HL-60 (cell line): ENCODE data around the gene GAB1.

Experiments
- DNase-seq, 2 experiments: peaks; one replicate each; pipeline ENCODE4 v3.0.0-alpha.2; 2010 to 2020; ENCODE audit warnings: low read depth in 1 of 2, low spot score in 1 of 2
- H3K27ac ChIP-seq: fragments of 250-450 bp; sonication (Bioruptor Pico); replicated peaks from 2 replicates; pipeline ENCODE4 v1.5.1; 2020; ENCODE audit warnings: mild to moderate bottlenecking, moderate library complexity
- H3K27me3 ChIP-seq: fragments of 250-450 bp; sonication (Bioruptor Pico); 2 replicates; pipeline ENCODE4 v1.5.1; 2021; ENCODE audit warnings: mild to moderate bottlenecking, moderate library complexity; ENCODE audit not compliant: insufficient read depth, poor library complexity, severe bottlenecking
- H3K4me3 ChIP-seq: replicated peaks from 2 replicates; pipeline ENCODE4 v1.5.1; 2011; ENCODE audit warnings: mild to moderate bottlenecking, control low read depth, low read length; ENCODE audit not compliant: insufficient read depth
- CTCF ChIP-seq: IDR thresholded peaks from one replicate; pipeline ENCODE4 v1.5.1; 2011; ENCODE audit warnings: low read length, control low read depth, inconsistent platforms; ENCODE audit not compliant: insufficient read depth
- GABPA ChIP-seq: IDR thresholded peaks from 2 replicates; pipeline ENCODE4 v1.6.1; 2012; ENCODE audit warnings: low read depth
- POLR2AphosphoS5 ChIP-seq: IDR thresholded peaks from 2 replicates; pipeline ENCODE4 v1.6.1; 2012; ENCODE audit warnings: low read depth
- REST ChIP-seq: IDR thresholded peaks from 2 replicates; pipeline ENCODE4 v1.6.1; 2012; ENCODE audit warnings: low read depth; ENCODE audit not compliant: insufficient replicate concordance
- SPI1 ChIP-seq: IDR thresholded peaks from 2 replicates; pipeline ENCODE4 v1.6.1; 2012; ENCODE audit warnings: low read depth, mild to moderate bottlenecking, borderline replicate concordance

Gene GAB1

GRCh38 chr4:143424276-143424675 lies 87.6 kb downstream of the GAB1 start:
- no peak for TF ChIP-seq GABPA
- TF ChIP-seq POLR2AphosphoS5 = no peak
- Histone ChIP-seq H3K27me3 (no peaks in the 10 kb centered on the region), H3K4me3 (no peak overlapping the region), H3K27ac (no peak overlapping the region)
- no peak for DNase-seq

- Histone ChIP-seq H3K4me3 (no peak overlapping the region), H3K27ac (no peak overlapping the region), H3K27me3 (peaks cover 2% of the 10 kb centered on the region)
- DNase-seq = no peak
- TF ChIP-seq GABPA (no peak), CTCF (no peak), SPI1 (no peak), POLR2AphosphoS5 (no peak), REST (no peak)
These were observed 95.0 kb downstream of the GAB1 start for GRCh38 chr4:143431526-143432257.

- TF ChIP-seq REST (no peak), SPI1 (no peak), GABPA (no peak), POLR2AphosphoS5 (no peak), CTCF (no peak)
- Histone ChIP-seq H3K4me3 (no peak overlapping the region), H3K27me3 (peaks cover 2% of the 10 kb centered on the region), H3K27ac (no peak overlapping the region)
- no peak for DNase-seq
These were observed 95.5 kb downstream of the GAB1 start for GRCh38 chr4:143432258-143432591.

- Histone ChIP-seq H3K4me3 (no peak overlapping the region), H3K27ac (no peak overlapping the region), H3K27me3 (peaks cover 2% of the 10 kb centered on the region)
- no peak for TF ChIP-seq SPI1
- TF ChIP-seq POLR2AphosphoS5 = no peak
- no peak for TF ChIP-seq REST
- no peak for TF ChIP-seq CTCF
- no peak for TF ChIP-seq GABPA
- no peak for DNase-seq
These were observed 96.6 kb downstream of the GAB1 start for GRCh38 chr4:143433231-143433630.
